AG20443 (cell line): ENCODE measurements around the gene FAM219A.
A peak's percentile ranks its signal among the peaks of the same experiment; 100 is the strongest.
"Not testable (repeated sequence)": the region's sequence is repeated elsewhere in the genome, so short reads cannot be mapped to it uniquely, and the experiment has no call there.

Source experiments
- DNase-seq: peaks from one replicate; pipeline ENCODE4 v3.0.0; 2012; ENCODE audit warnings: low spot score, mixed read lengths

FAM219A gene

DNA sequence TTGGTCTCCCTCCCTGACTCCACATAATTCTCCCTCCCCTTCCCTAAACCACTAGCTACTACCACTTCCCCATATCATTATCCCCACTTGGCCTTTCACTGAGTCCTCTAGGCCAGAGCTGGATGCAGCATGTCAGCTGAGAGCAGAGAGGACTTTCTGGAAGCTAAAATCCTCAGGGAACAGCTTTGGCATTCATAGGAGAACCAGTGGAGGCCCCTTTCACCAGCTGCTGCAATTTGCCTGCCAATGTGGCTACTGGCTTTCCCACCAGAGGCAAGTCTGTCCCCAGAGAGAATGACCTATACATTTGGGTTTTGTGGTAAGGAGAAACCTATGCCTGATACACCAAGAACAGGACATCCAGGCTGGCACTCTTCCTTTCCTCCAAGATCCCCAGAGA is 14.4 kb downstream of the FAM219A start:
- no peak for DNase-seq

DNA sequence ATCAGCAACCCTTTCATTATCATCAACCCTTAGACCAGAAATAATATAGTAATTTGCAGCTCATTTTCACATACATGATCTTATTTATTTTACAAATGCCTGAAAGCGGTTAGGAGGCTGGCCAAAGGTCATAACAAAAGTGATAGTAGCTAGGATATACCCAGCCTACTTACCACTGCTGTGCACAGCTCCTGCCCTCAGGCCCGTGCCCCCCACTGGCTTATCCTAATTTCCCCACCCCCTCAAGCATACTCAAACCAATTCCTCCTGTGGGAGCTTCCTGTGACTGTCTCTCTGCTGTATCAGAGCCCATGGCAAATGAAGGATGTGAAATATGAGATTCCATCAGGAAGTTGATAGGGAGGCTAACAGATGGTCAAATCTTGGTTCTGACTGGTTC is 14.8 kb downstream of the FAM219A start:
- no peak for DNase-seq

DNA sequence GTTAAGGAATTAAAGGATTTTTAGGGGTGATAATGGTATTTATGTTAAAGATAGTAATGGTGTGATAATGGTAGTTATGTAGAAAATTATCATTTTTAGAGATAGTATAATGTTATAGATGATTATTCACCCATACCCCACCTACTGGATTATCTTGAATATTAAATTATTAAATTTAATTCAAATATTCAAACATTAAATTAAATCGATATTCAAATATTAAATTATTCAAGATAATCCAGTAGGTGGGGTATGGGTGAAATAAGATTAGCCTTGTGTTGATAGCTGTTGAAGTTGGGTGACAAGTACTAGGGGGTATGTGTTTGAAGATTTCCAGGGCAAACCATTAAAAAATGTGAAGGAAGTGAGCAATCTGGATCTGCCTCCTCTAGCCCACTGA is 15.6 kb downstream of the FAM219A start:
- no peak for DNase-seq

DNA sequence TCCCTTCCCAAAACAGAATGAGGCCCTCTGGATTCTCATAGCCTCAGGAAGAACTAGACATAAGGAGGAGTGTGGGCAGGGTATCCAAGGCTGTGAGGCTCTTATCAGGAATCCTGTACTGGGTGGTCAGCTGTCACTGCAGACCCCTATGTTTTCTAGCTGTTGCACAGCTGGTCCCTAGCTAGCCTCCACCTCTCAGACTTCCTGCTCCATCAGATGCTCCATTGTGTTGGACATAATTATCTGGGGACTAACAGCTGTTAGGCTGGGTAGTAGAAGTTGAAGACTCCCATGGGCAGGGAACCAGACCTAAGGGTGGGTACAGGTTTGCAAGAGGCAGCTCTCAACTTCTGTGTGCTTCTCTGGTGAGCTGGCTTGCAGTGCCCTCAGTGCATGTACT is 18.4 kb downstream of the FAM219A start:
- DNase-seq: no peak

DNA sequence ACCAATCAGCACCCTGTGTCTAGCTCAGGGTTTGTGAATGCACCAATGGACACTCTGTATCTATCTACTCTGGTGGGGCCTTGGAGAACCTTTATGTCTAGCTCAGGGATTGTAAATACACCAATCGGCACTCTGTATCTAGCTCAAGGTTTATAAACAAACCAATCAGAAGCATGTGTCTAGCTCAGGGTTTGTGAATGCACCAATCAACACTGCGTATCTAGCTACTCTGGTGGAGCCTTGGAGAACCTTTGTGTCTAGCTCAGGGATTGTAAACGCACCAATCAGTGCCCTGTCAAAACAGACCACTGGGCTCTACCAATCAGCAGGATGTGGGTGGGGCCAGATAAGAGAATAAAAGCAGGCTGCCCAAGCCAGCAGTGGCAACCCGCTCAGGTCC is 19.9 kb downstream of the FAM219A start:
- DNase-seq: not testable (repeated sequence)

DNA sequence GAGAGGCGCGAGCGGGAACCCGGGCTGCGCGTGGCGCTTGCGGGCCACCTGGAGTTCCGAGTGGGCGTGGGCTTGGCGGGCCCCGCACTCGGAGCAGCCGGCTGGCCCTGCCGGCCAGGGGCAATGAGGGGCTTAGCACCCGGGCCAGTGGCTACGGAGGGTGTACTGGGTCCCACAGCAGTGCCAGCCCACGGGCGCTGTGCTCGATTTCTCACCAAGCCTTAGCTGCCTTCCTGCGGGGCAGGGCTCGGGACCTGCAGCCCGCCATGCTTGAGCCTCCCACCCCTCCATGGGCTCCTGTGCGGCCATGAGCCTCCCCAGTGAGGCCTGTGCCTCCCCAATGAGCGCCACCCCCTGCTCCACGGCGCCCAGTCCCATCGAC is 20.5 kb downstream of the FAM219A start:
- DNase-seq: not testable (repeated sequence)

DNA sequence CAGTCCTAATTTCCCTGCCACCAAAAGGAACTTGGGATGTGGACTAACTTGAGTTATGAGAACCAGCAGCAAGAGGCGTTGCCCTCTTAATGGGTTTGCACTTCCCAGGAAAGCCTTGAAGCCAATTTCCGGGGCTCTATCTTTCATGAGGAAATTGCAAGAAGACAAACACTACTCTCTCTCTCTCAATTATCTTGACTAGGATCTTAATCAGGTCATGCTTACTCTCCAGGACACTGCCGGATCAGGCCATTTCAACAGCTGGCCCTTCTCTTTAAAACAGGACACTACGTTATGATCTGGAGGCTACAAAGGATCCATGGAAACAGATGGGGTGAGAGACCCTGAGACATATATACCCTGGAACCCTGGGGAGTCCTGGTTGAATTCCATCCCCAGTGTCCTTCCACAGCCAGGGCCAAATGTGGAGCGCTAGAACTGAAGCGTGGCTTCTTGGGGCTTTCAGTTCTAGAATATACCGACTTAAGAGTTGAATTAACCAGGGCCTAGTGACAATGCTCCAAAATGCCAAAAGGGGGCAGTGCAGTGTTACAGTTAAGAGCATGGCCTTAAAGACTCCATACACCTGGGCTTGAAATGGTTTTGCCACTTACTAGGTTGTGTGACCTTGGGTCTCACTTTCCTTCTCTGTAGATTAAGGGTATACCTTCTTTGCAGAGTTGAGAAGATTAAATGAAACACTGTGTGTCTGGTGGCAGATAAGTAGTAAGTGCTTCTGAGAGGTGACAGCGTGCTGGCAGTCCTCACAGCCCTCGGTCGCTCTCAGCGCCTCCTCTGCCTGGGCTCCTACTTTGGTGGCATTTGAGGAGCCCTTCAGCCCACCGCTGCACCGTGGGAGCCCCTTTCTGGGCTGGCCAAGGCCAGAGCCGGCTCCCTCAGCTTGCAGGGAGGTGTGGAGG is 21.1 kb downstream of the FAM219A start:
- DNase-seq: peak; percentile 65

DNA sequence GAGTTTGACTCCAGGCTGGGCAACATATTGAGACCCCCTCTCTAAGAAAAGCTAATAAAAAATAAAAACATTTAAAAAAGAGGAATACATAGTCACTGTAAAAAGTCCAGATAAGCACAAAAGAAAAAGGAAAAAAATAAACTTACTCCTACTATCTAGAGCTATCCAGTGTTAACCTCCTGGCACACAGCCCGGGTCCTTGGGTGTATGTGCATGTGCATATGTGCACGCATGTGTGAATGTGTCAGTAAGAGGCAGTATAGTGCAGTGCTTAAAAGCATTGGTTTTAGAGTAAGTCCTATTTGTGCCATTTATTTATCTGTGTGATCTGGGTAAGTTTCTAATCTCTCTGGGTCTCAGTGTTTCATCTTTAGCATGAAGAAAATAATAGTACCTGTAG is 26.7 kb downstream of the FAM219A start:
- DNase-seq: no peak

DNA sequence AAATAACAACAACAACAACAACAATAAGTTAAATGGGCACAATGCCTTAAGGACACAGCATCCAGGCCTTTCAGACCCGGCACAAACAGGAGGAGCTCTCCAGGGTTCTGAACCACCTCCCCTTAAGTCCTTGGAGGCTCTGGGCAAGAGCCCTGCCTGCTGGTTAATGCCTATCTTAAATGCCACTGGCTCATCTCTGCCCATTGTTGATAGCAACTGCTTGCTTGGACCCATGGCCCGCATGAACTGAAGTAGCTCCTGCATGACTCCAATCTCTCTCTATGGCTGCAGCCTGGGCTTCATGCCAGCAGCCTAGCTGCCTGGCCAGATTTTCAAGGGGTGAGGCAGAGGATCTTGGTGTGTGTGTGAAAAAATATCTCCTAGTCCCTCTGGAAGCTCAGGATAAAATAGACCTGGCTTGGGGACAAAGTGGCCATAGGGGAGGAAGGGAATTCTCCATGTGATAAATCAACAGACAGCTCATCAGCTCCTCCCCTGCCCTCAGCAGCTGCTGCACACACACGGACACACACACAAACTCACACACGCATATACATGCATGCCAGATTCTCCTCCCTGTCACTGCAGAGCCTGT is 27.4 kb downstream of the FAM219A start:
- peak; percentile 78 for DNase-seq

DNA sequence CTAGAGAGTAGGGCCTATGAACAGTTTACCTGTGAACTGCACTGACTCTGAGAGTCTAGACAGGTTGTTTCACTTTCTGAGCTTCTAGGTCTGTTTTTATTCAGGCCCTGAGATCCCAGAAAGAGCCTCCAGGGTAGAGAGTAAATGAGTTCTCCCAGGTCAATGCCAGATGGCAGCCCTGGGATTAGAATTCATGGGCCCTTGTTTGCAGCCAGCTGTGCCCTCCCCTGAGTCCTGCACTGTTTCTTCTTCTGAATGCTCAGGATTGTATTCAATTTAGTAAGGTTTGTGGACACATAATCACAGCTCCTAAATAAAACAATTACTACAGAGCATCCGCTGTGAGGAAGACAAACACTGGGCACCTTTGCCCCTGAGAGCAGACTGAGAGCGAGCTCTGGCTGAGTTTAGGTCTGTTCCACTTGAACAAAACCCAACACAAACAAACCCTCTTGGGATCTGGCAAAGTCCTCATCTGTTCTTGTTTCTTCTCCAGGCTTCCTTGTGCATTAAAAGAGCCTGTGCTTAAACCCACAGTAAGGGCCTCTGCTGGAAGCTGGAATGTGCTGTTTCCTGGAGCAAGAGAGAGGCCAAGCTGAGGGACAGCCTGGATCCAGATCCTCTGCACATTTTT is 29.9 kb downstream of the FAM219A start:
- DNase-seq: no peak

DNA sequence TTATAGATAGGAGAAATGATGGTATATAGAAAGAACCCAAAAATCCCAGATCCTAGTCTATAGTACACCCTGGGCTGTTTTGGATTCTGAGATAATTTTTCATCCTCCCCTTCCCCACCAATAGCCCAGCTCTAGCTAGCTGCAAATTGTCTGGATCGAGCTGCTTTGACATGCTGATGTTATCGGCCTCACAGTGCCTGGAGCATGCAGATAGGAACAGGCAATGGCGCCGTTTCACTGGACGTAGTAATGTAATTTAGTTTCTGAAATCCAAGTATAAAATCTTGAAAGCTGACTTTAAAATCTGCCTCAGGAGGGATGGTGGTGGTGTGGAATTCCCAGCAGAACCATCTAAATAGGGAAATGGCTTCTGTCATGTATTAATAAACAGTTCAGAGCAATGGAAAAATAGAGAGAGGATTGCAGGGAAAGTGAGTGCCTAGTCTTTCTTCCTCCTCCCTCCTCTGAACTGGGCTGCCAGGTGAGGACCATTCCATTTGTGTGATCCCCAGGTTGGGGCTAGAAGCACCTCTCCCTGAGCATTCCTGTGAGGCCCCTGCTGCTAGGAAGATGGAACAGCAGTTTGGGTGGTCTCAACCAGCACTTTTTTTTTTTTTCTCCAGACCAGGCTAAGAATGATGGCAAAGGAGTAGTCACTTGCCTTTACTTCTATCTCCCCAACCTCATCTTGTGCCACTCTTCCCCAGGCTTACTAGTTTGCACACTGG is 31.9 kb downstream of the FAM219A start:
- DNase-seq: no peak

DNA sequence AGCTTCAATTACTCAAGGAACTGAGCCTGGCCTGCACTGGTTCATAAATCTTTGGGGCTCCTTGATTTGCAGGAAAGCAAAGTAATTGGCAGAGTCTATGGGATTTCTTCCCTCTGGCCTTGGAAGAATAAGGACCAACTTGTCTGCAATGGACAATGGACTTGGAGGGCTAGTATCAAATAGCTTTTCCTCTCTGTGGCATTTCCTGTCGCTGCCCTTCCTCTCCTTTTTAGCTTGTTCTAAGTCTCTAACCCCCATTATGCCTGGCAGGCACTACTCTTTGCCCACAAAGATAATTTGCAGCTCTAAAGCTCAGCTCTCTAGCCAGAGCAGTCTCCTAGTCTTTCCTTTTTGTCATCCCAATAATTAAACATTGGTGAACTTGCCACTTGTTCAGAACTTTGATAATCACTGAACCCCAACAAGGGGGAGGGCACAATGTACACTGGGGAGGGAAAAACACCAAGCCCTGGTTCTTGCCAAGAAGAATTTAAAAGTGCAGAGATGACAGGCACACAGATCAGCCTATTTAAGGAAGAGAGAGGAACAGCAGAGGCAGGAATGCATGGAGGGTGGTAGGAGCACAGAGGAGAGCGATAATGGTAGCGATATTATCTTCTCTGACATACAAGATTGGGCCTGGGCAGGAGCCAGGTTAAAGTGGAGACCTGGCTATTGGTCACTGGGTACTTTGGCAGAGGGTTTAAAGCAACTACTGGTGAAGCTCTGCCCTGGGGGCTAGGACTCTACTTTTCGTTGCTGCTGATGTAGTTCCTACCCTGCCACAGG is 38.5 kb downstream of the FAM219A start:
- DNase-seq: no peak

DNA sequence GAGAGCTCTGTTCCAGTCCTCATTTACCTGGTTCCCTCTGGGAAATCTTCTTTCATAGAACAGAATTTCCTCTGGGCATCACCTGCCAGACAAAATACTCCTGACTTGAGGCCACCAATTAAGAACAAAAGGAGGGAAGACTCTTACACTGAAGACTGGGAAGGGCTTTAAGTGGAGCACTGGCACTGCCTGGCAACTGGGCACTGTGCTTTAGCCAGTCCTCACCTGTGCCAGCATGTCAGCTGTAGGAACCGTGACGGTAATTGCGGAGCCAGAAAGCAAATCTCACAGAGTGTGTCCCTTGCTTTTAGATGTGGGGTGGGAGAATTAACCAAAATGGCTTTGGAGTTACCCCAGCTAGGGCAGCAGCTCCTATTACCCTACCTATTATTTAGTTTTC is 40.6 kb downstream of the FAM219A start:
- DNase-seq: no peak

DNA sequence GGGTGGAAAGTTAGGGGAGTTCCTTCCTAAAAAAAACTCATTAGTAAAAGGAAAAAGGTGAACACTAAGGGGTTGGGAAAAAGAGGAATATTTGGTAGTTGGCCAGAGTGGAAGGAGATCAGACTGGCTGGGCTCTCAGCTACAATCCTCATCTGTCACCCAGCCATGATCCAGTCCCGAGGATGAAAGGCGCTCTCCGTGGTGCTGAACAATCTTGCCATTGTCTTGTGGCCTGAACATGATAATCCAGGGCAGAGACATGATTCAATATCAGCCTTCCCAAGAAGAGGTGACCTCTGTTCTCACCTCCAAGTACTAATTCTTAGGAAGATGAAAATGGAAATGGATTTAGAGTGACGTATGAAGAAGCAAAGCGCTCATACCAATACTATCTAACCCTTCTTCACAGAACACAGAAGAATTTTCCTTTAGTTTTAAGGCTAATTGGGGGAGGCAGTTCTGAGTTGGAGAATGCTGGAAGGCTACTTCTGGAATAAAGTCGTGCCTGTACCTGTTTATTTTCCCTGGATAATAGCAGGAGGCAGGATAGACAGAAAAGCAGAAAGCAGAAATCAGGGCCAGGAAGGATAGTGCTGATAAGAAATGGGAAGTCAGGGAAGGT is 45.0 kb downstream of the FAM219A start:
- peak; percentile 61 for DNase-seq

DNA sequence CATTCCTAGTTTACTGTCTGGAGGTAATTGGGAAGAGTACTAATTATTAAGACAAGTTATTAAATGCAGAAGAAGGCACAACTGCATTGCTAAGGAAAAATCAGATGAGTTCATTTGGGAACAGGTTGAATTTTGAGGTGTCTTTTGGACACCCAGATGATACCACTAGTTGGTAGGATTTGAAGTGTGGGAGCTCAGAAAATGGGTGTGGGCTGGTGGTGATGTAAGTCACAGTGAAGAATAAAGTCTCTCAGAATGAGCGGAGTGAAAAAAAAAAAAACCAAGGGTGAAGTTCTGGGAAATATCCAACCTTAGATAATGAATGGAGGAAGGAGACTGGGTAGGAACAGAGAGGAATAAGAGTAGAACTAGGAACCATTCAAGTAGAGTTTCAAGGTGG is 46.0 kb downstream of the FAM219A start:
- no peak for DNase-seq

DNA sequence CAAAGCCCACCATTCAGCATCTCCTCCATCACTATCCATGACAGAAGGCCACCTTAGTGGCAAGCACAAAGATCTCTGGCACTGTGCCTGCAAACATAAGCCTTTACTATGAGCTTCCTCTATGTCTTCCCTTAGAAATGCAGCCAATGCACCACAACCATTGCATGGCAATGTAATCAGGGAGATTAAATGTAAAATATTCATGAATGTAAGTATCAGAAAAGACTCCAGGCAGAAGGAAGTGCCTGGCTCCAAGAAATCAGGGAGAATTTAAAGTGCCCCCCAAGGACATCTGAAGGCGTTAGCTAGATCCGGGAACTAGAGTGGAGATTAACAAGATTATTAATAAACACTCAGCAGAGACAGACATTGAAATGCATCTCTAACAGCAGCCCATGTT is 49.2 kb downstream of the FAM219A start:
- no peak for DNase-seq

DNA sequence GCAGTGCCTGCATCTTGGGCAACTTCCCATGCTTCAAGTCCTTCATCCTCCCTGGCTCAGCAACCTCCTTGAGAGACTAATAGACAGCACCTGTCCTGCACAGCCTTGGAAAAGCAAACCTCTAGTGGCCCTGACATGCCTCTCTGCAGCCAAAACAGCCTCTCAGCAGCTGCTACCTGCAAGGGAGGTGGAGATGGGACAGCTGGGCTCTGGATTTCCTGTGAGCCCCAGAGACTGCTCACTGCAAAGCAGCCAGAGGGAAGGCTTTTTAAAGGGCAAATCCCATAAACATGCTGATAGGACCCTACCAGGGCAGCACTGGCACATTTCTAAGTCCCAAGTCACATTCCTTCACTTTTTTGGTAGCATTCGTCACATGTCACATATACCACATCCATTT is 50.2 kb downstream of the FAM219A start:
- DNase-seq: no peak

DNA sequence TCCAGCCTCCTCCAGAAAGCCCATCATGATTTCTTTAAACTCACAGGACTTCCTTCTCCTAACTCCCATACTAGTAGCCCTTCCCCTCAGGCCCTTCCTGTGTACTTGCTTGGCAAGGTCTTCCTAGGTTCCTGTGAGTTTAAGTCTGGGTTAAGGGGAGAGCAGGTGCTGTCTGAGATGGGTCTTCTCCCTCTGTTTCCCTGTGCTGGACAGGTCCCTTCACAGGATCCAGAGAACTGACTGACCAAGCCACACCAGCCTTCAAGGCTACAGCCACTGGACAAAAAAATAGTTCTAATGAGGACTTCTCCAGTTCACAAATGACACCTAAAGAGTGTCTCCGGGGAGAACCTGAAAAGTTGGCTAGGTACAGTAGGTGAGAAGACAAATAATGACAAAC is 52.2 kb downstream of the FAM219A start:
- no peak for DNase-seq

DNA sequence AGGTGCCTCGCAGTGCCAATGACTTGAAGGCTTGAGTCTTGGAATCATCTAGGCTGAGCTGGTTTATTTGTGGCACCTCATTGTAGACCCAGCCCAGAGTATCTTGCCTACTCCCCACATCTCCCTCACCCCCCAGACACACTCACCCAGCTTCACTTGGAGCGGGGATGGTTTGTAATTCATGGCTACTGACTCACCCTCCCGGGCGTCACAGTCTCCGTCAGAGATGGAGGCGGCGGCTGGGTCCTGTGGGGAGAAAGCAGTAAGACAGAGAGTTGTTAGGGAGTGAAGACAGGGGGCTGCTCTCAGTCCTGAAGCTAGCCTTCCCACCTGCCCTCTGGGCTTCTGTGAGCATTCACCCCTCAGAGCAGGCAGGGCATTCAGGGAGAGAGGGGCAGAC is 52.7 kb downstream of the FAM219A start:
- peak; percentile 80 for DNase-seq

DNA sequence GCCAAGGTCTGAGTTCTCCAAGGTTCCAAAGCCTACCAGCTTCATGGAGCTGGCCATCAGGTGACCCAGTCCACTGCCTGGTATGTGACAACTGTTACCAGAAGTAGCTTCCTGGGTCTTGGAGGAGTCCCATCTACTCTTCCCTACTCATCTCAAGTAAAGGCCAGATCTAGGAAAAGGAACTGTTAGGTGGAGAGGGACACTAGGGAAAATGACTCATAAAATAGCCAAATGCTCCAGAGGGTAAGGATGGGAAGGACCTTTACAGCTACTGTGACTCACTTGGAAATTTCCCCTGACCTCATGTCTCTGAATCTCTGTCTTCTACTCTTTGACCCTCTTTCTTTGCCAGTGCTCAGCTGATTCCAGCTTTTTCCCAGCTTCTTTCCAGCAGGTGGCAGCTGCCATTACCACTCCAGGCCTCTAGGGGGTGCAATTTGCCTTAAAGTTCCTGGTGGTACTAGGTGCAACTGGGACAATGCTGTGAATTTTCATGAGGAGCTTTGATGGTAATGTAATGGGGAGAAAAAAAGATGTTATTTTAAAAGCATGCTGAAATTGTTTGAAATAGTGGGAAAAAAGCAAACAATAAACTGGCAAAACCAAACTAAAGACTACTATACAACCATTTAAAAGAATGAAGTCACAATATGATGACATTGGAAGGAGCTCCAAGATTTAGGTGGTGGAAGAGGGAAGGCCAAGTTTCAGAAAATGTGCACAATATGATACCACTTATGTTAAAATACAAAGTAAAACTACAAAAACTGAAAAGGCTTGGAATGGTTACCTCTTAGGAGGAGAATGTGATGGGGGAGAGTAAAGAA is 54.6 kb downstream of the FAM219A start:
- peak; percentile 79 for DNase-seq
